Astrocyte of the cerebellum (primary cell): Measurements from ENCODE around the gene GIMD1.

Experiments
- DNase-seq: peaks from one replicate; pipeline ENCODE4 v3.0.0-alpha.2; 2011; ENCODE audit warnings: low read depth
- H3K4me3 ChIP-seq: 2 replicates; pipeline ENCODE4 v1.5.1; 2011; ENCODE audit warnings: mild to moderate bottlenecking, low read depth, low read length, moderate library complexity
- in situ Hi-C: cut with HindIII; loops from 2 replicates; pipeline ENCODE4 v1.10.0; 2017; ENCODE audit warnings: low sequenced_read_pairs
- TF ChIP-seq, protein P1 (sequence below): IDR thresholded peaks from 2 replicates; pipeline ENCODE4 v1.5.1; 2012; ENCODE audit warnings: low read length, low read depth, moderate library complexity, mild to moderate bottlenecking; ENCODE audit errors: missing control alignments

Gene GIMD1

DNA sequence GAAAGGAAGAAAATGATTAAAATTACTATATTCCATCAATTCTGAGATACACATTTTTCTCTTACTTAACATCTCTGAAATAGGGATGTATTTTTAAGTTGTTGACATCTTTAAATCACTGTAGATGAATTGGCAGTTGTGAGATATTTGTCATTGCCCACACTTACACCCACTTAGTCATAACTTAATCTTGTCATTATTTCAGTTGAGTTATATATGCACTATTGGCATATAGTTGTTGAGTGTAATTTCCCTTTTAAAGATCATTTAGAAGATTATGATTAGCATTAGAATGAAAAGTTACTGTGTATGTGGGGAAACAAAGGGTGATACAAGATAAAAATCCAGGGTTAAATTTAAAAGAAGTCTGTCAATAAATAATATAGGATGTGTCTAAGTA lies 50.1 kb downstream of the GIMD1 start:
- DNase-seq: no peak
- in situ Hi-C loops: no loop called here
- TF ChIP-seq, protein P1, sequence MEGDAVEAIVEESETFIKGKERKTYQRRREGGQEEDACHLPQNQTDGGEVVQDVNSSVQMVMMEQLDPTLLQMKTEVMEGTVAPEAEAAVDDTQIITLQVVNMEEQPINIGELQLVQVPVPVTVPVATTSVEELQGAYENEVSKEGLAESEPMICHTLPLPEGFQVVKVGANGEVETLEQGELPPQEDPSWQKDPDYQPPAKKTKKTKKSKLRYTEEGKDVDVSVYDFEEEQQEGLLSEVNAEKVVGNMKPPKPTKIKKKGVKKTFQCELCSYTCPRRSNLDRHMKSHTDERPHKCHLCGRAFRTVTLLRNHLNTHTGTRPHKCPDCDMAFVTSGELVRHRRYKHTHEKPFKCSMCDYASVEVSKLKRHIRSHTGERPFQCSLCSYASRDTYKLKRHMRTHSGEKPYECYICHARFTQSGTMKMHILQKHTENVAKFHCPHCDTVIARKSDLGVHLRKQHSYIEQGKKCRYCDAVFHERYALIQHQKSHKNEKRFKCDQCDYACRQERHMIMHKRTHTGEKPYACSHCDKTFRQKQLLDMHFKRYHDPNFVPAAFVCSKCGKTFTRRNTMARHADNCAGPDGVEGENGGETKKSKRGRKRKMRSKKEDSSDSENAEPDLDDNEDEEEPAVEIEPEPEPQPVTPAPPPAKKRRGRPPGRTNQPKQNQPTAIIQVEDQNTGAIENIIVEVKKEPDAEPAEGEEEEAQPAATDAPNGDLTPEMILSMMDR: no peak
- no peak overlapping the region for H3K4me3 ChIP-seq

DNA sequence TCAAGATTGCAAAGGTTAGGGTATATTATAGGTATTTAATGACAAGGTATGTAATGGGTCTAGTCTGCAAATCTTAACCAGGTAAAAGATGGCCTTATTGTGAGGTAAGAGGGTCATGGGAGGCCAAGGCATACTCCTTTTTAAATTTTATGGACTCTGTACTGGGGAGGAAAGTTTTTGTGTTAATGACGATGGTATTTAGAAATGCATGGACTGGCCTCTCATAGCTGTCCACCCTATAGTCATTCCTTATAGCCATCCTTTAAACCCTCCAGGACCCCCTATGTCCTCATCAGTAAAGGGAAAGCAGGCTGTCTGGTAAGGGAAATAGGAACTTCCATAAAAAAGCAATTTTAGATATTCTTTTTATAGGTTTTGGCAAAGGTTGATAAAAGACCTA lies 50.8 kb downstream of the GIMD1 start:
- H3K4me3 ChIP-seq: peak overlapping the region; percentile 86
- in situ Hi-C loops: no loop called here
- TF ChIP-seq, protein P1: no peak
- no peak for DNase-seq

DNA sequence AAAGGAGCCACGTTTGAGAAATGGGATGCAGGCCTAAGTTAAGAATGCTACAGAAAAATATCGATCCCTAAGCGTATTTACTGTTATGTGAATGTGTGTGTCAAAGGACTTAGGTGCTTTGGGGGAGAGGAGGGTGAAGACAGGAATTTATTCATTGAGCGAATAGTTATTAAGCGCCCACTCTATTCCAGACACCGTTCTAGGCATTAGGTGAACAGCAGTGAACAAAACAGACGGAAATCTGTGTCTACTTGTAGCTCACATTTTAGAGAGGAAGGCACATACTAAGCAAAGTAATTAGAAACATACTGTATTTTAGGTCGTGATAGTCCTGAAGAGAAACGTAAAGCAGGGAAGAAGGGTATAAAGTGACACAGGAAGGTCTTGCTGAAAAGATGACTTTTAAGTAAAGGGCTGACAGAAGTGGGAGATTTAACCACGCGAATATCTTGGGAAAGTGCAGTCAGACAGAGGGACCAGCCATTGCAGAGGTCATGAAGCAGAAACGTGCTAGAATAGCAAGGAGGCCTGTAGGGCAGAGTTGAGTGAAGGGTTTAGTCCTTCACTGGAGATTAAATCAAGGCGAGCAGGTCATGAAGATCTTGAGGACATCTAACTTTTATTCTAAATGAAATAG lies 51.7 kb downstream of the GIMD1 start:
- in situ Hi-C loops: no loop called here

DNA sequence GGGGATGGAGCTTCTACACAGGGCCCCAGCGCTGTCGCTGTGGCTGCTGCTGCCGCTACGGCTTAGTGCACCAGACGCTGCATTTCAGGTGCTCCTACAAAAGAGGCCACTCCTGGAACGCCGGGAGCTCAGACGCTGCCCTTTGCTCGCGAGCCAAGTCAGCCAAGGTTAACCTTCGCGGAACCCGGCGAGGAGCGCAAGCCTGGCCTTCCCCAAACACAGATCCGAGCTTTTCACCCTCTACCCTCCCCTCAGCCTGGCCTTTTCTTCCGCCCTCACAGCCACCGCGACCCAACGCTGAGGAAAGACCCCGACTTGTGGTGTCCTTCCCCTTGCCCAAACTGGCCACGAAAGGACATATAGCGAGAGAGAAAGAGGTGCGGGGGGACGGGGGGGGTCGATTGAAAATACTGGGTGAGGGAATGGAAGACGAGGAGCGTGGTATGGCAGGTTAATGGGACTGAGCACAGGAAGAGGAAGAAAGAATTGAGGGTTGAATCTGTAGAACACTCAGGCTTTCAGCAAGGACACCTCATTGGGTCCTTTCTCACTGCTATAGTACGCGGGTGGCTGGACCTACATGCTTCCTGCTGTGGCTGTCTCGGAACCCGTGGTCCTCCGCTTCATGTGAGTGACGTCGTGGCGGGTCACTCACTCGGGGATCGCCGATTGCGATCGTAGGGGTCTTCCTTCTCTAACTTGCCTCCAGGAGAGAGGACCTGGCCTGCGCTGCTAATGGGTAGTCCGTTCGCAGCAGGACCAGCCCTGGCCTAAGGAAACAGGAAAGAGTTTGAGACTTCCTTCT lies 52.4 kb downstream of the GIMD1 start, which contains the start of the genes AIMP1 and TBCK:
Gene AIMP1 (plus strand): TSS at position 583 of the 805 bp plus-strand sequence. CDS start 8,460 bp downstream, outside the sequence.
Gene TBCK (minus strand): TSS at position 242 of the 805 bp plus-strand sequence. CDS start 7,249 bp downstream, outside the sequence.
- TF ChIP-seq, protein P1: no peak
- peak within 1 kb of the TSS; percentile 86 for H3K4me3 ChIP-seq
- DNase-seq: peak; percentile 86
- in situ Hi-C loops: no loop called here

More for the DNA sequence above, 51.7 kb downstream of the GIMD1 start:
- no peak for DNase-seq
- TF ChIP-seq, protein P1: no peak
- H3K4me3 ChIP-seq: peak overlapping the region; percentile 86

DNA sequence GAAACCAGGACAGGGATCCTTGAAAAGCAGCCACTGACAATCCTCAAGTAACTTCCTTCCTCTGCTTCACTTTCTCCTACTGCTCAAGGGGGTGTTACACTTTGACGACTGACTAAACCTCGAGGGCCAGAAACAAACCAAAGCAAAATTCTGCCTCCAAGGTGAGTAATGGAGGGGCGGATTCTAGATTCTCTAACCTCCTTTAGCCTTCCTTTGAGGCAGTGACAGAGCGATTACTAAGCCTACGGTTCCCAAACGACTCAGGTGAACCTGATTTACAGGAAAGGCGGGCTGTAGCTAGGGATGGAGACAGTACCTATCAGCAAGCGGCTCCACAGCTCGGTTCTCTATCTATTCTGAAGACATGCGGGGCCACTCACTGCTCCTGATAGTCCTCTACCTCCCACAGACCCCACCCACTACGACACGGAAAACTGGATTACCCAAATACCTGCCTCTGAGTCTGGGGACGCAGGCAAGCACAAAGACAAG lies 53.1 kb downstream of the GIMD1 start:
- DNase-seq: no peak
- peak overlapping the region; percentile 86 for H3K4me3 ChIP-seq
- in situ Hi-C loops: no loop called here
- TF ChIP-seq, protein P1: no peak

DNA sequence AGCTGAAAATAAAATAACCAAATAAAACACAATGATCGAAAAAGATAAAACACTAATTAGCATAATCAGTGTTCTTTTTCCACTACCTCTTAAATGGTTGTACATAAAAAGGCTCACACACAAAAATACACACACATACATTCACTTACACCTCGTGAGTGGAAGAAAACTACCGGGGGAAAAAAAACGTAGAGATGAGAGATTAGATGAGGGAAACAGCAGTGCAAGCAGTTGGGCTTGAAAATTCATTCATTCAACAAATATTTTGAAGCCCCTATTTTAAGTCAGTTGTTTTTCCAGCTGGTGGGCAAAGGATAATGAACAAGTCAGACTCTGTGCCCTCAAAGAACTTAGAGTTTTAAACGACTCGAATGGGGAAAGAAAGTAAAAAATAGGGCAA lies 53.6 kb downstream of the GIMD1 start:
- H3K4me3 ChIP-seq: peak overlapping the region; percentile 86
- in situ Hi-C loops: no loop called here
- TF ChIP-seq, protein P1: no peak
- no peak for DNase-seq
